Astrocyte (in vitro differentiated cells and primary cell): ENCODE results near the gene DNER. TPM values are rescaled to one million over a fixed set of nuclear protein-coding genes. Genes with fewer than 3 reads are reported as not detected.

ENCODE experiments used
- DNase-seq: peaks from one replicate; pipeline ENCODE4 v3.0.0-alpha.2; 2010; ENCODE audit warnings: low read depth
- FAIRE-seq: peaks from 2 replicates; lab custom pipeline; 2011; peaks lifted over from hg19 to GRCh38; lab: Jason Lieb, UNC
- H2AFZ ChIP-seq: 2 replicates; pipeline ENCODE4 v1.6.0; 2012; ENCODE audit warnings: low read depth, low read length, inconsistent platforms
- H3K27ac ChIP-seq: 2 replicates; pipeline ENCODE4 v1.5.1; 2011; ENCODE audit warnings: low read depth, low read length, inconsistent platforms
- H3K27me3 ChIP-seq: 2 replicates; pipeline ENCODE4 v1.6.0; 2011; ENCODE audit warnings: low read length, inconsistent platforms; ENCODE audit not compliant: insufficient read depth
- H3K36me3 ChIP-seq: 2 replicates; pipeline ENCODE4 v1.5.1; 2011; ENCODE audit warnings: low read length, inconsistent platforms; ENCODE audit not compliant: insufficient read depth
- H3K4me1 ChIP-seq: 2 replicates; pipeline ENCODE4 v1.5.1; 2011; ENCODE audit warnings: low read length, inconsistent platforms; ENCODE audit not compliant: insufficient read depth
- H3K4me2 ChIP-seq: 2 replicates; pipeline ENCODE4 v1.6.0; 2012; ENCODE audit warnings: low read length, inconsistent platforms
- H3K4me3 ChIP-seq: 2 replicates; pipeline ENCODE4 v1.5.1; 2011; ENCODE audit warnings: low read depth, mild to moderate bottlenecking, low read length, inconsistent platforms; ENCODE audit not compliant: insufficient read depth
- H3K79me2 ChIP-seq: 2 replicates; pipeline ENCODE4 v1.6.0; 2012; ENCODE audit warnings: mild to moderate bottlenecking, low read length, inconsistent platforms; ENCODE audit not compliant: insufficient read depth
- H3K9ac ChIP-seq: 2 replicates; pipeline ENCODE4 v1.6.0; 2012; ENCODE audit warnings: mild to moderate bottlenecking, low read length, inconsistent platforms
- H3K9me3 ChIP-seq: 2 replicates; pipeline ENCODE4 v1.5.1; 2012; ENCODE audit warnings: low read depth, mild to moderate bottlenecking, low read length, inconsistent platforms; ENCODE audit not compliant: insufficient read depth
- H4K20me1 ChIP-seq: 2 replicates; pipeline ENCODE4 v1.6.0; 2012; ENCODE audit warnings: low read length, inconsistent platforms; ENCODE audit not compliant: insufficient read depth
- H3K27ac Mint-ChIP-seq: one replicate; pipeline ENCODE4 v1.8.0; 2021; ENCODE audit warnings: mild to moderate bottlenecking, mixed read lengths; ENCODE audit not compliant: unreplicated experiment
- H3K27me3 Mint-ChIP-seq: one replicate; pipeline ENCODE4 v1.8.0; 2021; ENCODE audit warnings: low read depth, mixed read lengths; ENCODE audit not compliant: unreplicated experiment
- H3K36me3 Mint-ChIP-seq: one replicate; pipeline ENCODE4 v1.8.0; 2021; ENCODE audit warnings: low read depth, mixed read lengths; ENCODE audit not compliant: unreplicated experiment
- H3K4me1 Mint-ChIP-seq: one replicate; pipeline ENCODE4 v1.8.0; 2021; ENCODE audit warnings: low read depth, mixed read lengths; ENCODE audit not compliant: unreplicated experiment
- H3K4me3 Mint-ChIP-seq: one replicate; pipeline ENCODE4 v1.8.0; 2021; ENCODE audit warnings: mild to moderate bottlenecking, moderate library complexity, mixed read lengths; ENCODE audit not compliant: unreplicated experiment
- H3K9me3 Mint-ChIP-seq: one replicate; pipeline ENCODE4 v1.8.0; 2021; ENCODE audit warnings: mild to moderate bottlenecking, mixed read lengths; ENCODE audit not compliant: unreplicated experiment
- CTCF ChIP-seq: IDR thresholded peaks from 2 replicates; pipeline ENCODE4 v1.5.1; 2011; ENCODE audit warnings: low read depth, mild to moderate bottlenecking, inconsistent platforms, low read length, moderate library complexity; ENCODE audit not compliant: insufficient read depth
- EZH2 ChIP-seq: IDR thresholded peaks from 2 replicates; pipeline ENCODE4 v1.6.1; 2012; ENCODE audit warnings: mild to moderate bottlenecking, low read length, inconsistent platforms; ENCODE audit not compliant: insufficient read depth
- total RNA-seq: library from RNA; stranded (reverse); gene quantifications from 2 replicates; pipeline ENCODE4 v1.2.1, GENCODE V29; 2021

Gene DNER
- total RNA-seq, 1 donor from 2014 or later: 1.0 TPM

GRCh38 chr2:229416116-229416694, 298.1 kb downstream of the DNER start:
- H3K9ac ChIP-seq: no peak overlapping the region
- no peak overlapping the region for H3K4me3 ChIP-seq
- H3K4me2 ChIP-seq: no peak overlapping the region
- H2AFZ ChIP-seq: peak overlapping the region; percentile 6
- no peak overlapping the region for H3K27ac ChIP-seq
- DNase-seq (peak; percentile 47), FAIRE-seq (no peak)
- H3K27me3 ChIP-seq: no peaks in the 10 kb centered on the region
- Mint-ChIP-seq H3K4me1 (peaks cover 5% of the 10 kb centered on the region), H3K4me3 (no peak overlapping the region), H3K27ac (peak overlapping the region; percentile 1), H3K27me3 (no peaks in the 10 kb centered on the region), H3K9me3 (no peaks in the 10 kb centered on the region), H3K36me3 (no peaks in the 10 kb centered on the region)
- H3K36me3 ChIP-seq: no peaks in the 10 kb centered on the region
- no peaks in the 10 kb centered on the region for H4K20me1 ChIP-seq
- no peaks in the 10 kb centered on the region for H3K4me1 ChIP-seq
- TF ChIP-seq EZH2: no peak
- TF ChIP-seq CTCF: no peak
- H3K79me2 ChIP-seq: no peaks in the 10 kb centered on the region
- no peaks in the 10 kb centered on the region for H3K9me3 ChIP-seq

- H3K4me2 ChIP-seq: no peak overlapping the region
- DNase-seq: no peak
- no peaks in the 10 kb centered on the region for H3K36me3 Mint-ChIP-seq
- no peaks in the 10 kb centered on the region for H3K27me3 ChIP-seq
- no peak overlapping the region for H2AFZ ChIP-seq
- FAIRE-seq: no peak
- H3K27ac ChIP-seq: no peak overlapping the region
- no peak overlapping the region for H3K9ac ChIP-seq
- no peaks in the 10 kb centered on the region for H3K27me3 Mint-ChIP-seq
- H3K36me3 ChIP-seq: no peaks in the 10 kb centered on the region
- H3K9me3 ChIP-seq: no peaks in the 10 kb centered on the region
- no peaks in the 10 kb centered on the region for H3K79me2 ChIP-seq
- no peak overlapping the region for H3K4me3 Mint-ChIP-seq
- peaks cover 15% of the 10 kb centered on the region for H3K4me1 Mint-ChIP-seq
- H3K9me3 Mint-ChIP-seq: no peaks in the 10 kb centered on the region
- no peak overlapping the region for H3K4me3 ChIP-seq
- no peaks in the 10 kb centered on the region for H4K20me1 ChIP-seq
- H3K27ac Mint-ChIP-seq: no peak overlapping the region
- no peaks in the 10 kb centered on the region for H3K4me1 ChIP-seq
- TF ChIP-seq CTCF (no peak), EZH2 (no peak)
These were observed 299.7 kb downstream of the DNER start for GRCh38 chr2:229414631-229415030.

- no peak overlapping the region for H3K27ac ChIP-seq
- FAIRE-seq: no peak
- H3K9me3 ChIP-seq: no peaks in the 10 kb centered on the region
- no peak for DNase-seq
- no peak overlapping the region for H3K4me2 ChIP-seq
- no peaks in the 10 kb centered on the region for H3K36me3 ChIP-seq
- TF ChIP-seq CTCF (no peak), EZH2 (no peak)
- H3K9ac ChIP-seq: no peak overlapping the region
- H3K27ac Mint-ChIP-seq: no peak overlapping the region
- H3K4me1 Mint-ChIP-seq: peaks cover 28% of the 10 kb centered on the region
- H3K36me3 Mint-ChIP-seq: no peaks in the 10 kb centered on the region
- H3K4me3 ChIP-seq: no peak overlapping the region
- no peak overlapping the region for H3K4me3 Mint-ChIP-seq
- no peaks in the 10 kb centered on the region for H4K20me1 ChIP-seq
- H3K27me3 Mint-ChIP-seq: no peaks in the 10 kb centered on the region
- H3K4me1 ChIP-seq: peaks cover 12% of the 10 kb centered on the region
- H3K79me2 ChIP-seq: no peaks in the 10 kb centered on the region
- H2AFZ ChIP-seq: no peak overlapping the region
- no peaks in the 10 kb centered on the region for H3K9me3 Mint-ChIP-seq
- no peaks in the 10 kb centered on the region for H3K27me3 ChIP-seq
These were observed 301.7 kb downstream of the DNER start for GRCh38 chr2:229412686-229413085.
